GM12878 (cell line): Measurements from ENCODE around the gene CARD14. TPM values are rescaled to one million over a fixed set of nuclear protein-coding genes. Genes with fewer than 3 reads are reported as not detected.

ENCODE experiments used
- ATAC-seq: fragments of 200-7000 bp; cut with Tn5 transposase; 3 replicates; pipeline ENCODE4 v1.9.1; 2020; ENCODE audit warnings: mild to moderate bottlenecking, moderate library complexity
- BruUV-seq: library from RNA; stranded (reverse); fragments of 400-500 nt; replicated peaks from 2 replicates; lab custom pipeline; 2021; lab: Mats Ljungman, UMichigan
- CTCF ChIA-PET: fragments of 300-600 bp; sonication (Branson Sonifier 250); formaldehyde crosslinking; extraction: SDS; loops from one replicate; lab custom pipeline; 2021; ENCODE audit warnings: inconsistent platforms; lab: Yijun Ruan, JAX
- POLR2A ChIA-PET: fragments of 350-600 bp; formaldehyde crosslinking; extraction: SDS; loops from one replicate; lab custom pipeline; 2021; ENCODE audit warnings: inconsistent platforms; lab: Charles Lee
- RAD21 ChIA-PET: fragments of 300-600 bp; sonication (Branson Sonifier 250); formaldehyde crosslinking; loops from one replicate; lab custom pipeline; 2023; ENCODE audit warnings: antibody characterized with exemption; ENCODE audit not compliant: unreplicated experiment; lab: Charles Lee
- SMC1A ChIA-PET: fragments of 300-600 bp; sonication (Branson Sonifier 250); formaldehyde crosslinking; loops from one replicate; lab custom pipeline; 2023; ENCODE audit not compliant: unreplicated experiment, uncharacterized antibody; lab: Charles Lee
- DNase-seq: peaks from one replicate; pipeline ENCODE4 v3.0.0-alpha.2; 2011; ENCODE audit warnings: low read depth, low spot score
- FAIRE-seq: peaks from 3 replicates; lab custom pipeline; 2011; peaks lifted over from hg19 to GRCh38; lab: Jason Lieb, UNC
- H2AFZ ChIP-seq: 2 replicates; pipeline ENCODE4 v1.6.0; 2011; ENCODE audit warnings: low read depth, low read length, control low read depth; ENCODE audit not compliant: control insufficient read depth
- H3K27ac ChIP-seq: 2 replicates; pipeline ENCODE4 v1.5.1; 2011; ENCODE audit warnings: control low read depth; ENCODE audit not compliant: control insufficient read depth, insufficient read depth
- H3K27me3 ChIP-seq, 2 experiments: replicated peaks in 1 of 2; 2 replicates each; pipeline versions ENCODE4 v1.6.0 to v1.6.1; 2011; ENCODE audit warnings: low read length in 1 of 2; ENCODE audit not compliant: control insufficient read depth in 2 of 2, insufficient read depth in 2 of 2
- H3K36me3 ChIP-seq, 2 experiments: 2 replicates each; pipeline ENCODE4 v1.5.1; 2011; ENCODE audit warnings: low read length in 1 of 2; ENCODE audit not compliant: control insufficient read depth in 2 of 2, insufficient read depth in 2 of 2
- H3K4me1 ChIP-seq: 2 replicates; pipeline ENCODE4 v1.6.1; 2011; ENCODE audit warnings: mild to moderate bottlenecking, low read length, moderate library complexity, mixed read lengths; ENCODE audit not compliant: control insufficient read depth, insufficient read depth
- H3K4me2 ChIP-seq: 2 replicates; pipeline ENCODE4 v1.6.0; 2011; ENCODE audit warnings: control low read depth; ENCODE audit not compliant: control insufficient read depth, insufficient read depth
- H3K4me3 ChIP-seq: fragments of 200-600 bp; sonication (generic); 2 replicates; pipeline ENCODE4 v1.5.1; 2016
- H3K79me2 ChIP-seq: 2 replicates; pipeline ENCODE4 v1.6.0; 2011; ENCODE audit warnings: low read length; ENCODE audit not compliant: control insufficient read depth, insufficient read depth
- H3K9ac ChIP-seq: 2 replicates; pipeline ENCODE4 v1.8.0; 2011; ENCODE audit warnings: low read length, control low read depth, mixed read lengths; ENCODE audit not compliant: control insufficient read depth, insufficient read depth
- H3K9me3 ChIP-seq: replicated peaks from 3 replicates; pipeline ENCODE4 v1.5.1; 2011; ENCODE audit warnings: mild to moderate bottlenecking, low read length; ENCODE audit not compliant: control insufficient read depth, insufficient read depth
- H4K20me1 ChIP-seq: 2 replicates; pipeline ENCODE4 v1.6.0; 2011; ENCODE audit not compliant: control insufficient read depth, insufficient read depth
- BACH1 ChIP-seq: fragments of 450-650 bp; IDR thresholded peaks from 2 replicates; pipeline ENCODE4 v1.6.1; 2017; ENCODE audit warnings: mild to moderate bottlenecking, borderline replicate concordance
- BCLAF1 ChIP-seq: fragments of 450-650 bp; IDR thresholded peaks from 2 replicates; pipeline ENCODE4 v1.6.1; 2017; ENCODE audit warnings: antibody characterized with exemption, mild to moderate bottlenecking, moderate library complexity
- CBFB ChIP-seq: IDR thresholded peaks from 2 replicates; pipeline ENCODE4 v1.6.1; 2016; ENCODE audit warnings: antibody characterized with exemption, low read depth
- LARP7 ChIP-seq: fragments of 450-650 bp; IDR thresholded peaks from 2 replicates; pipeline ENCODE4 v1.6.1; 2017; ENCODE audit warnings: mild to moderate bottlenecking
- PAX5 ChIP-seq: IDR thresholded peaks from 2 replicates; pipeline ENCODE4 v1.6.1; 2011; ENCODE audit warnings: low read depth, low read length, borderline replicate concordance
- POLR2AphosphoS5 ChIP-seq: IDR thresholded peaks from 2 replicates; pipeline ENCODE4 v1.6.1; 2011; ENCODE audit warnings: mild to moderate bottlenecking, low read length, inconsistent platforms
- POU2F2 ChIP-seq: IDR thresholded peaks from 3 replicates; pipeline ENCODE4 v1.6.1; 2011; ENCODE audit warnings: low read depth, mild to moderate bottlenecking, low read length, borderline replicate concordance
- RAD21 ChIP-seq: IDR thresholded peaks from 2 replicates; pipeline ENCODE4 v1.6.1; 2011; ENCODE audit warnings: mild to moderate bottlenecking, low read depth, low read length, moderate library complexity; ENCODE audit not compliant: insufficient read depth
- SIN3A ChIP-seq: IDR thresholded peaks from 2 replicates; pipeline ENCODE4 v1.6.1; 2012; ENCODE audit warnings: low read depth, low read length, improper control_type of control experiment
- SMAD5 ChIP-seq: IDR thresholded peaks from 2 replicates; pipeline ENCODE4 v1.6.1; 2016; ENCODE audit warnings: antibody characterized with exemption, low read depth
- SMARCA5 ChIP-seq: fragments of 450-650 bp; IDR thresholded peaks from 2 replicates; pipeline ENCODE4 v1.6.1; 2017; ENCODE audit warnings: mild to moderate bottlenecking
- SP1 ChIP-seq: IDR thresholded peaks from one replicate; pipeline ENCODE4 v1.6.1; 2011; ENCODE audit warnings: low read depth, low read length
- WGBS: methylation state at CpG from one replicate; pipeline ENCODE4 v1.1.6; 2016; ENCODE audit warnings: low lambda C conversion rate; ENCODE audit not compliant: insufficient replicate concordance, insufficient coverage; ENCODE audit errors: missing lambda C conversion rate; 5-methylcytosine and 5-hydroxymethylcytosine counted together
- in situ Hi-C: fragments of 300-500 bp; cut with MboI; formaldehyde crosslinking; loops from 9 replicates; pipeline ENCODE4 v1.14.3; 2018; ENCODE audit warnings: mixed read lengths
- intact Hi-C: fragments of 100-400 bp; cut with micrococcal nuclease; formaldehyde crosslinking; loops from one replicate; pipeline ENCODE4 v1.14.2; 2022; ENCODE audit not compliant: unreplicated experiment
- polyA plus RNA-seq, 11 experiments: library from polyadenylated mRNA; depleted of rRNA in 4 of 11; unstranded in 6 of 11; stranded (reverse) in 5 of 11; fragments of >200 nt; fragmentation: Nextera tagmentation in 4 of 11; fragmentation: Illumina TruSeq in 1 of 11; extraction: Ambion mirVana in 4 of 11; extraction: Trizol in 1 of 11; gene quantifications; 1 replicate in 1 of 11; 2 replicates in 10 of 11; pipeline versions ENCODE4 v1.2.1 to v1.2.3, GENCODE V29; 2011 to 2016; ENCODE audit warnings: inconsistent platforms in 2 of 11, missing spikeins in 2 of 11, low read depth in 1 of 11
- total RNA-seq, 4 experiments: library from RNA; depleted of rRNA in 3 of 4; stranded (reverse); fragments of >200 nt in 3 of 4; fragmentation: Illumina TruSeq in 1 of 4; extraction: Trizol in 1 of 4; gene quantifications; 2 replicates each; pipeline versions ENCODE4 v1.2.1 to v1.2.3, GENCODE V29; 2013 to 2021
- TF ChIP-seq, protein P1 (sequence below), 3 experiments: IDR thresholded peaks in 2 of 3; conservative IDR thresholded peaks in 1 of 3; 2 replicates each; pipeline ENCODE4 v1.5.1; 2011; ENCODE audit warnings: low read depth in 3 of 3, low read length in 3 of 3, mild to moderate bottlenecking in 3 of 3, control low read depth in 2 of 3, moderate library complexity in 2 of 3, inconsistent platforms in 1 of 3, mixed read lengths in 1 of 3; ENCODE audit not compliant: control insufficient read depth in 2 of 3, insufficient read depth in 1 of 3; ENCODE audit errors: extremely low read depth in 1 of 3
- TF ChIP-seq, protein P2 (sequence below): fragments of 450-650 bp; IDR thresholded peaks from 2 replicates; pipeline ENCODE4 v1.6.1; 2017; ENCODE audit warnings: low read depth, mild to moderate bottlenecking, moderate library complexity
- TF ChIP-seq, protein P3 (sequence below): fragments of 450-650 bp; formaldehyde crosslinking; IDR thresholded peaks from 2 replicates; pipeline ENCODE4 v1.5.0; 2022; ENCODE audit warnings: mild to moderate bottlenecking, missing genetic modification characterization

CARD14 gene
- total and polyA plus RNA-seq, 10 of the 15 experiments (the other 5 are each of a cell fraction or from before 2014, with no cell fraction given) = 0.08 to 0.15 TPM; not detected in 8

GRCh38 chr17:80247561-80247960 is 77.7 kb downstream of the CARD14 start:
- DNase-seq (no peak), FAIRE-seq (no peak), ATAC-seq (no peak)
- ChIA-PET POLR2A (no interaction called here), CTCF (no interaction called here), SMC1A (interaction anchor here (1.0 kb wide), 1 partner anchor 12 kb away, joined by 3 read pairs; no protein-coding TSS in a partner anchor), RAD21 (no interaction called here)
- in situ Hi-C loops = no loop called here
- no peak overlapping the region for H3K4me3 ChIP-seq
- no peaks in the 10 kb centered on the region for H3K27me3 ChIP-seq
- no peak overlapping the region for H3K9ac ChIP-seq
- H3K9me3 ChIP-seq = no peaks in the 10 kb centered on the region
- intact Hi-C loops = no loop called here
- H3K36me3 ChIP-seq = no peaks in the 10 kb centered on the region
- no peaks in the 10 kb centered on the region for H3K79me2 ChIP-seq
- no peak overlapping the region for H2AFZ ChIP-seq
- no peaks in the 10 kb centered on the region for H4K20me1 ChIP-seq
- no peak overlapping the region for H3K4me2 ChIP-seq
- no peaks in the 10 kb centered on the region for H3K4me1 ChIP-seq
- 75% methylated on average over 17 of the region's 17 CpGs for WGBS
- no TSS peak for BruUV-seq
- no peak overlapping the region for H3K27ac ChIP-seq
- TF ChIP-seq BCLAF1 (no peak), PAX5 (no peak), RAD21 (no peak), SIN3A (no peak), LARP7 (no peak), SMAD5 (no peak), SMARCA5 (no peak), POU2F2 (no peak), POLR2AphosphoS5 (no peak), CBFB (no peak), BACH1 (no peak), SP1 (no peak)
- TF ChIP-seq, protein P1, sequence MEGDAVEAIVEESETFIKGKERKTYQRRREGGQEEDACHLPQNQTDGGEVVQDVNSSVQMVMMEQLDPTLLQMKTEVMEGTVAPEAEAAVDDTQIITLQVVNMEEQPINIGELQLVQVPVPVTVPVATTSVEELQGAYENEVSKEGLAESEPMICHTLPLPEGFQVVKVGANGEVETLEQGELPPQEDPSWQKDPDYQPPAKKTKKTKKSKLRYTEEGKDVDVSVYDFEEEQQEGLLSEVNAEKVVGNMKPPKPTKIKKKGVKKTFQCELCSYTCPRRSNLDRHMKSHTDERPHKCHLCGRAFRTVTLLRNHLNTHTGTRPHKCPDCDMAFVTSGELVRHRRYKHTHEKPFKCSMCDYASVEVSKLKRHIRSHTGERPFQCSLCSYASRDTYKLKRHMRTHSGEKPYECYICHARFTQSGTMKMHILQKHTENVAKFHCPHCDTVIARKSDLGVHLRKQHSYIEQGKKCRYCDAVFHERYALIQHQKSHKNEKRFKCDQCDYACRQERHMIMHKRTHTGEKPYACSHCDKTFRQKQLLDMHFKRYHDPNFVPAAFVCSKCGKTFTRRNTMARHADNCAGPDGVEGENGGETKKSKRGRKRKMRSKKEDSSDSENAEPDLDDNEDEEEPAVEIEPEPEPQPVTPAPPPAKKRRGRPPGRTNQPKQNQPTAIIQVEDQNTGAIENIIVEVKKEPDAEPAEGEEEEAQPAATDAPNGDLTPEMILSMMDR (IDR thresholded peaks at IDR 0.05 in 2 of 3, conservative IDR thresholded peaks at IDR 0.05 in 1 of 3; ENCODE audit: control insufficient read depth in 2 of 3, extremely low read depth in 1 of 3, insufficient read depth in 1 of 3, low read depth in 3 of 3, low read length in 3 of 3) = no peak
- TF ChIP-seq, protein P2, sequence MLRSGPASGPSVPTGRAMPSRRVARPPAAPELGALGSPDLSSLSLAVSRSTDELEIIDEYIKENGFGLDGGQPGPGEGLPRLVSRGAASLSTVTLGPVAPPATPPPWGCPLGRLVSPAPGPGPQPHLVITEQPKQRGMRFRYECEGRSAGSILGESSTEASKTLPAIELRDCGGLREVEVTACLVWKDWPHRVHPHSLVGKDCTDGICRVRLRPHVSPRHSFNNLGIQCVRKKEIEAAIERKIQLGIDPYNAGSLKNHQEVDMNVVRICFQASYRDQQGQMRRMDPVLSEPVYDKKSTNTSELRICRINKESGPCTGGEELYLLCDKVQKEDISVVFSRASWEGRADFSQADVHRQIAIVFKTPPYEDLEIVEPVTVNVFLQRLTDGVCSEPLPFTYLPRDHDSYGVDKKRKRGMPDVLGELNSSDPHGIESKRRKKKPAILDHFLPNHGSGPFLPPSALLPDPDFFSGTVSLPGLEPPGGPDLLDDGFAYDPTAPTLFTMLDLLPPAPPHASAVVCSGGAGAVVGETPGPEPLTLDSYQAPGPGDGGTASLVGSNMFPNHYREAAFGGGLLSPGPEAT = no peak
- TF ChIP-seq, protein P3, sequence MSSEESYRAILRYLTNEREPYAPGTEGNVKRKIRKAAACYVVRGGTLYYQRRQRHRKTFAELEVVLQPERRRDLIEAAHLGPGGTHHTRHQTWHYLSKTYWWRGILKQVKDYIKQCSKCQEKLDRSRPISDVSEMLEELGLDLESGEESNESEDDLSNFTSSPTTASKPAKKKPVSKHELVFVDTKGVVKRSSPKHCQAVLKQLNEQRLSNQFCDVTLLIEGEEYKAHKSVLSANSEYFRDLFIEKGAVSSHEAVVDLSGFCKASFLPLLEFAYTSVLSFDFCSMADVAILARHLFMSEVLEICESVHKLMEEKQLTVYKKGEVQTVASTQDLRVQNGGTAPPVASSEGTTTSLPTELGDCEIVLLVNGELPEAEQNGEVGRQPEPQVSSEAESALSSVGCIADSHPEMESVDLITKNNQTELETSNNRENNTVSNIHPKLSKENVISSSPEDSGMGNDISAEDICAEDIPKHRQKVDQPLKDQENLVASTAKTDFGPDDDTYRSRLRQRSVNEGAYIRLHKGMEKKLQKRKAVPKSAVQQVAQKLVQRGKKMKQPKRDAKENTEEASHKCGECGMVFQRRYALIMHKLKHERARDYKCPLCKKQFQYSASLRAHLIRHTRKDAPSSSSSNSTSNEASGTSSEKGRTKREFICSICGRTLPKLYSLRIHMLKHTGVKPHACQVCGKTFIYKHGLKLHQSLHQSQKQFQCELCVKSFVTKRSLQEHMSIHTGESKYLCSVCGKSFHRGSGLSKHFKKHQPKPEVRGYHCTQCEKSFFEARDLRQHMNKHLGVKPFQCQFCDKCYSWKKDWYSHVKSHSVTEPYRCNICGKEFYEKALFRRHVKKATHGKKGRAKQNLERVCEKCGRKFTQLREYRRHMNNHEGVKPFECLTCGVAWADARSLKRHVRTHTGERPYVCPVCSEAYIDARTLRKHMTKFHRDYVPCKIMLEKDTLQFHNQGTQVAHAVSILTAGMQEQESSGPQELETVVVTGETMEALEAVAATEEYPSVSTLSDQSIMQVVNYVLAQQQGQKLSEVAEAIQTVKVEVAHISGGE (CRISPR knock-in tag) = no peak
